ENCODE data around the gene SULF2. TPM values are rescaled to one million over a fixed set of nuclear protein-coding genes. Genes with fewer than 3 reads are reported as not detected.

SULF2 gene
- total RNA-seq, 1 donor from 2014 or later, result 0.20 TPM

DNA sequence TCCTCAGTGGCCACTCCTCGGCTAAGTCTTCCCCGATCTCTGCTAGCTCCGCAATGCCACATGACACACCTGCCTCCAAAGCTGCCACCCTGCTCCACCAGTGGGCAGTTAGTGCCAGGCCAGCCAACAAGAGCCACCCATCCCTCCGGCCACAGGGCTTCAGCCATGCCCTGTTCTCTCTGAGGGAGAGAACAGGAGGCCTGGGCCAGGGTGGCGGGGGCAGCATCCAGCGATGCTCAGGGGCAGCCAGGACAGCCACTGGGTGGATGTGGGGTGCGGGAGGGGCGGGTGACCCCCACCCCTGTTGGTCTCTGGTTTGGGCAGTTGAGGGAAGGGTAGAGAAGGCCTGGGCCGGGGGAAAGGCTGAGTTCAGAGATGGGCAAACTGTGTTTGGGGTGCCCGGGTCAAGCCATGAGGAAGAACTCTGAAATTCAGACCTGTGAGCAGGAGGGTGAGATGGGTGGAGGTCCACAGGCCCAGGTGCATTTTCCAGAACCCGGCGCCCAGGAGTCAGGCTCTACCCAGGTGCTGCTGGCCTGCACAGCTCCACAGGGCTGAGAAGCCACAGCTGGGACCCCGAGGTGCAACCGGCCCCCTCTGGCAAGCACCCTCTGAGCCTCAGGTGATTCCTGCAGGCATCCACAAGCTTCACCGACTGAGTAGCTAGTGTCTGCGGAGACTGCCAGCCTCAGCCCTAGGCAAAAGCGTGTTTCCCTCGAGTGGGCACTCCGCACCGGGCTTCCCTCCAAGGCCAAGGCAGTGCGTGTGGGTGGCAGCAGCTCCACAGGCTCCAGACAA lies 91.1 kb downstream of the SULF2 start:
- Mint-ChIP-seq H3K27me3 (peaks cover 2% of the 10 kb centered on the region), H3K36me3 (ENCODE audit: low read depth) (no peaks in the 10 kb centered on the region), H3K27ac (no peak overlapping the region), H3K9me3 (peaks cover 10% of the 10 kb centered on the region), H3K4me1 (peaks cover 4% of the 10 kb centered on the region), H3K4me3 (no peak overlapping the region)
- ATAC-seq (ENCODE audit: low read depth), result no peak
- ChIA-PET POLR2A (no interaction called here), CTCF (no interaction called here)
- no peak for DNase-seq
- intact Hi-C loops (cut with micrococcal nuclease), result no loop called here
- TF ChIP-seq, protein P1, sequence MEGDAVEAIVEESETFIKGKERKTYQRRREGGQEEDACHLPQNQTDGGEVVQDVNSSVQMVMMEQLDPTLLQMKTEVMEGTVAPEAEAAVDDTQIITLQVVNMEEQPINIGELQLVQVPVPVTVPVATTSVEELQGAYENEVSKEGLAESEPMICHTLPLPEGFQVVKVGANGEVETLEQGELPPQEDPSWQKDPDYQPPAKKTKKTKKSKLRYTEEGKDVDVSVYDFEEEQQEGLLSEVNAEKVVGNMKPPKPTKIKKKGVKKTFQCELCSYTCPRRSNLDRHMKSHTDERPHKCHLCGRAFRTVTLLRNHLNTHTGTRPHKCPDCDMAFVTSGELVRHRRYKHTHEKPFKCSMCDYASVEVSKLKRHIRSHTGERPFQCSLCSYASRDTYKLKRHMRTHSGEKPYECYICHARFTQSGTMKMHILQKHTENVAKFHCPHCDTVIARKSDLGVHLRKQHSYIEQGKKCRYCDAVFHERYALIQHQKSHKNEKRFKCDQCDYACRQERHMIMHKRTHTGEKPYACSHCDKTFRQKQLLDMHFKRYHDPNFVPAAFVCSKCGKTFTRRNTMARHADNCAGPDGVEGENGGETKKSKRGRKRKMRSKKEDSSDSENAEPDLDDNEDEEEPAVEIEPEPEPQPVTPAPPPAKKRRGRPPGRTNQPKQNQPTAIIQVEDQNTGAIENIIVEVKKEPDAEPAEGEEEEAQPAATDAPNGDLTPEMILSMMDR (IDR thresholded peaks at IDR 0.05), result no peak

DNA sequence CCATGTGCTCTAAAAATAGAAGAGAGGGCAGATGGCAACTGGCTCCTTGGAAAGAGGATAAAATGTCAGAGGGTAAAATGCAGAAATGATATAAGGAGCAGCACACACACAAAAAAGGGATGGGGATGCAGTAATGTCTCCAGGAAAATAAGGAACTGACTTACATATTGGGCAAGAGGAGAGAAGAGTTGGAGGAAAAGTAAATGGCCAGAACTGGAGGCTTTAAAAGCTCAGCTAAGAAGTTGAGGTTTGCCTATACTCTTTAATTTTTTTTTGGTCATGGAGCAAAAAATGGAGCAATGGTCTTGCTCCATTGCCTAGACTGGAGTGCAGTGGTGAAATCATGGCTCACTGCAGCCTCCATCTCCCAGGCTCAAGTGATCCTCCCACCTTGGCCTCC lies 93.7 kb downstream of the SULF2 start:
- Mint-ChIP-seq H3K4me1 (peaks cover 4% of the 10 kb centered on the region), H3K27ac (no peak overlapping the region), H3K4me3 (no peak overlapping the region), H3K9me3 (peaks cover 10% of the 10 kb centered on the region), H3K27me3 (peaks cover 2% of the 10 kb centered on the region), H3K36me3 (ENCODE audit: low read depth) (no peaks in the 10 kb centered on the region)
- no peak for ATAC-seq (ENCODE audit: low read depth)
- DNase-seq, result no peak
- intact Hi-C loops (cut with micrococcal nuclease), result no loop called here
- TF ChIP-seq, protein P1 (IDR thresholded peaks at IDR 0.05), result no peak
- POLR2A ChIA-PET, result no interaction called here
- CTCF ChIA-PET, result interaction anchor here (0.5 to 2.4 kb wide), 3 partner anchors 14 to 928 kb away, joined by 3 to 9 read pairs (median 8); no protein-coding TSS in a partner anchor

- TF ChIP-seq, protein P1 (IDR thresholded peaks at IDR 0.05), result no peak
- Mint-ChIP-seq H3K4me1 (no peaks in the 10 kb centered on the region), H3K4me3 (no peak overlapping the region), H3K27me3 (peaks cover 2% of the 10 kb centered on the region), H3K36me3 (ENCODE audit: low read depth) (no peaks in the 10 kb centered on the region), H3K27ac (no peak overlapping the region), H3K9me3 (peaks cover 10% of the 10 kb centered on the region)
- ATAC-seq (ENCODE audit: low read depth), result no peak
- ChIA-PET CTCF (interaction anchor here (2.2 kb wide), 1 partner anchor 12 kb away, joined by 9 read pairs; no protein-coding TSS in a partner anchor), POLR2A (no interaction called here)
- intact Hi-C loops (cut with micrococcal nuclease), result no loop called here
- DNase-seq, result no peak
Measured at GRCh38 chr20:47689731-47690130, 95.5 kb downstream of the SULF2 start.

GRCh38 chr20:47688385-47689381 lies 96.6 kb downstream of the SULF2 start:
- peaks cover 10% of the 10 kb centered on the region for H3K9me3 Mint-ChIP-seq
- CTCF ChIA-PET, result no interaction called here
- intact Hi-C loops (cut with micrococcal nuclease), result no loop called here
- ATAC-seq (ENCODE audit: low read depth) (no peak), DNase-seq (no peak)
- POLR2A ChIA-PET, result no interaction called here
- H3K36me3 Mint-ChIP-seq (ENCODE audit: low read depth), result no peaks in the 10 kb centered on the region
- no peak overlapping the region for H3K4me3 Mint-ChIP-seq
- no peak overlapping the region for H3K27ac Mint-ChIP-seq
- H3K27me3 Mint-ChIP-seq, result peaks cover 2% of the 10 kb centered on the region
- TF ChIP-seq, protein P1 (IDR thresholded peaks at IDR 0.05), result no peak
- H3K4me1 Mint-ChIP-seq, result no peaks in the 10 kb centered on the region
